ENCODE results near the gene RBFOX1. TPM values are rescaled to one million over a fixed set of nuclear protein-coding genes. Genes with fewer than 3 reads are reported as not detected.

The RBFOX1 gene
- total RNA-seq, 1 experiment from 2014 or later = not detected

GRCh38 chr16:7437135-7437804 is 104.6 kb downstream of the RBFOX1 start:
- Histone ChIP-seq H3K9ac (ENCODE audit: low read length) (no peak overlapping the region), H3K4me2 (ENCODE audit: low read length) (no peak overlapping the region), H3K9me3 (ENCODE audit: control insufficient read depth in 1 of 2, insufficient read depth in 1 of 2, low read depth in 1 of 2, low read length in 2 of 2) (peaks cover 5 to 18% of the 10 kb centered on the region in 2 experiments; a peak in 2 of 4 replicates), H3K27me3 (ENCODE audit: insufficient read depth, low read length) (no peaks in the 10 kb centered on the region), H3K27ac (ENCODE audit: low read depth, low read length) (no peak overlapping the region), H4K20me1 (ENCODE audit: insufficient read depth) (no peaks in the 10 kb centered on the region), H2AFZ (ENCODE audit: low read depth, low read length, poor library complexity, severe bottlenecking) (no peak overlapping the region), H3K4me3 (replicated peaks in 1 of 2; ENCODE audit: low read depth in 1 of 2, low read length in 2 of 2) (no peak overlapping the region), H3K79me2 (ENCODE audit: insufficient read depth, low read length) (no peaks in the 10 kb centered on the region), H3K4me1 (ENCODE audit: control insufficient read depth in 1 of 2, insufficient read depth in 2 of 2, low read length in 2 of 2) (no peaks in the 10 kb centered on the region), H3K9me2 (ENCODE audit: insufficient read depth) (no peaks in the 10 kb centered on the region), H3K36me3 (ENCODE audit: control insufficient read depth in 1 of 2, insufficient read depth in 2 of 2, low read length in 2 of 2) (no peaks in the 10 kb centered on the region)
- intact Hi-C loops (cut with micrococcal nuclease) = no loop called here
- ATAC-seq (no peak), DNase-seq (ENCODE audit: low read depth, low spot score) (no peak)
- no TSS peak for BruUV-seq (replicated peaks)
- RAD21 ChIA-PET (ENCODE audit: low non-redundant PET in 1 of 2, low total read pairs in 2 of 2, uncharacterized antibody in 2 of 2, unreplicated experiment in 2 of 2) = no interaction called here
- CTCF ChIA-PET = no interaction called here
- POLR2A ChIA-PET = no interaction called here
- TF ChIP-seq RAD21 (IDR thresholded peaks at IDR 0.05; ENCODE audit: low read depth) (no peak), ZBTB33 (IDR thresholded peaks at IDR 0.05; ENCODE audit: extremely low read depth, insufficient replicate concordance, low read length) (no peak), EZH2phosphoT487 (IDR thresholded peaks at IDR 0.05; ENCODE audit: borderline replicate concordance) (no peak), SRF (IDR thresholded peaks at IDR 0.05; ENCODE audit: low read depth) (no peak), ATF3 (IDR thresholded peaks at IDR 0.05) (no peak), FOSL1 (IDR thresholded peaks at IDR 0.05; ENCODE audit: low read depth) (no peak), MAX (IDR thresholded peaks at IDR 0.05) (no peak), POLR2AphosphoS5 (IDR thresholded peaks at IDR 0.05; ENCODE audit: low read depth, low read length) (no peak), CTCF (IDR thresholded peaks at IDR 0.05 in 2 of 3, conservative IDR thresholded peaks at IDR 0.05 in 1 of 3; ENCODE audit: borderline replicate concordance in 1 of 3, insufficient read depth in 1 of 3, low read depth in 2 of 3, low read length in 2 of 3) (no peak), JUND (IDR thresholded peaks at IDR 0.05) (no peak), YY1 (IDR thresholded peaks at IDR 0.05; ENCODE audit: extremely low read depth, insufficient replicate concordance, low read depth, low read length) (no peak), SP1 (IDR thresholded peaks at IDR 0.05; ENCODE audit: low read depth) (no peak), ZNF274 (IDR thresholded peaks at IDR 0.05; ENCODE audit: low read depth, low read length) (no peak), POLR2A (IDR thresholded peaks at IDR 0.05; ENCODE audit: borderline replicate concordance, extremely low read depth, insufficient read depth, insufficient read length) (no peak)
